BLaER1 treated with 17β-estradiol and CSF1 and Interleukin-3, amounts not matched to agents 10 nM and 100 nM (cell line): ENCODE measurements around the gene PTPN9.
"Not testable (repeated sequence)": the region's sequence is repeated elsewhere in the genome, so short reads cannot be mapped to it uniquely, and the experiment has no call there.

ENCODE experiments used
- H3K27ac ChIP-seq, 11 experiments: shearing (Covaris generic); formaldehyde crosslinking; 2 replicates each; pipeline ENCODE4 v1.8.1; 2022
- H3K27me3 ChIP-seq, 11 experiments: shearing (Covaris generic); formaldehyde crosslinking; 2 replicates each; pipeline ENCODE4 v1.8.1; 2022
- H3K36me3 ChIP-seq, 11 experiments: shearing (Covaris generic); formaldehyde crosslinking; 2 replicates each; pipeline ENCODE4 v1.8.1; 2022
- H3K4me1 ChIP-seq, 10 experiments: shearing (Covaris generic); formaldehyde crosslinking; 2 replicates each; pipeline ENCODE4 v1.8.1; 2022
- H3K4me2 ChIP-seq, 11 experiments: shearing (Covaris generic); formaldehyde crosslinking; 2 replicates each; pipeline ENCODE4 v1.8.1; 2022
- H3K4me3 ChIP-seq, 10 experiments: shearing (Covaris generic); formaldehyde crosslinking; 2 replicates each; pipeline ENCODE4 v1.8.1; 2022
- H3K9ac ChIP-seq, 11 experiments: shearing (Covaris generic); formaldehyde crosslinking; 2 replicates each; pipeline ENCODE4 v1.8.1; 2022
- H3K9me3 ChIP-seq, 11 experiments: shearing (Covaris generic); formaldehyde crosslinking; replicated peaks in 1 of 11; 2 replicates each; pipeline ENCODE4 v1.8.1; 2022
- H4K20me1 ChIP-seq, 11 experiments: shearing (Covaris generic); formaldehyde crosslinking; 2 replicates each; pipeline ENCODE4 v1.8.1; 2022
- Cebpa-rat ChIP-seq, 11 experiments: shearing (Covaris generic); IDR thresholded peaks; 2 replicates each; pipeline ENCODE4 v1.8.1; 2022

The PTPN9 gene

GRCh38 chr15:75591655-75592364 lies 12.7 kb upstream of the PTPN9 start:
- Histone ChIP-seq H3K27ac (no peak overlapping the region), H3K4me3 (no peak overlapping the region), H3K4me1 (no peaks in the 10 kb centered on the region), H3K27me3 (no peaks in the 10 kb centered on the region), H3K36me3 (peaks cover 50 to 96% (median 88%) of the 10 kb centered on the region in 11 experiments), H3K9me3 (no peaks in the 10 kb centered on the region), H3K9ac (no peak overlapping the region), H3K4me2 (no peak overlapping the region), H4K20me1 (peaks cover 0 to 21% (median 6%) of the 10 kb centered on the region in 11 experiments; a peak in 9 of 22 replicates)
- no peak for TF ChIP-seq Cebpa-rat (IDR thresholded peaks at IDR 0.05)

DNA sequence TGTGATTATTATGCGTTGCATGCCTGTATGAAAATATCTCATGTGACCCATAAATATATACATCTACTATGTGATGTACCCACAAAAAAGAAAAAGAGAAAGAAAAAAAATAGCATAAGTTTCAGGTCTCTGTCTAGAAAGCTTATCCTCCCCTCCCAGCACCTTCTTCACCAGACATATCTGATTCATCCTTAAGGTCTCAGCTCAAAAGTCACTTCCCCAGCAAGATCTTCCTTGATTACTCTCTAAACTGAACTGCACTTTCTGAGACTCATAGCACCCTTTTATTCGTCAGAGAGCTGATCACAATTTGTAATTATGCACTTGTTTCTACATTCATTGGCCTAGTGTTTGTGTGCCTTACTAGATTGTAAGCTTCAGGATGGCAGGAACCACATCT lies 11.1 kb upstream of the PTPN9 start:
- Histone ChIP-seq H3K4me2 (no peak overlapping the region), H3K9me3 (no peaks in the 10 kb centered on the region), H3K4me3 (no peak overlapping the region), H3K27me3 (no peaks in the 10 kb centered on the region), H3K36me3 (peaks cover 35 to 95% (median 82%) of the 10 kb centered on the region in 11 experiments), H3K4me1 (no peaks in the 10 kb centered on the region), H3K9ac (no peak overlapping the region), H4K20me1 (peaks cover 0 to 12% (median 6%) of the 10 kb centered on the region in 11 experiments; a peak in 8 of 22 replicates), H3K27ac (no peak overlapping the region)
- no peak for TF ChIP-seq Cebpa-rat (IDR thresholded peaks at IDR 0.05)

DNA sequence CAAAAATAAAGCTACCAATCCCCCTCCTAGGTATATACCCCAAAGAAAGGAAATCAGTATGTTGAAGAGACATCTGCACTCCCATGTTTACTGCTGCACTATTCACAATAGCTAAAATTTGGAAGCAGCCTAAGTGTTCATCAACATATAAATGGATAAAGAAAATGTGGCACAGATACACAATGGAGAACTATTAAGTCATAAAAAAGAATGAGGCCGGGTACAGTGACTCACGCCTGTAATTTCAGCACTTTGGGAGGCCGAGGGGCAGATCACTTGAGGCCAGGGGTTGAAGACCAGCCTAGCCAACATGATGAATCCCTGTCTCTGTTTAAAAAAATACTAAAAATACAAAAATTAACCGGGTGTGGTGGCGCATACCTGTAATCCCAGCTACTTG lies 10.0 kb upstream of the PTPN9 start:
- H3K36me3 ChIP-seq = peaks cover 24 to 95% (median 72%) of the 10 kb centered on the region in 11 experiments
- peaks cover 0 to 6% (median 0%) of the 10 kb centered on the region in 10 experiments; a peak in 3 of 20 replicates for H3K4me1 ChIP-seq

GRCh38 chr15:75586422-75586821 lies 7.3 kb upstream of the PTPN9 start:
- not testable (repeated sequence) for H3K9ac ChIP-seq, H3K4me1 ChIP-seq, H3K4me3 ChIP-seq, H3K27ac ChIP-seq, H3K27me3 ChIP-seq, H3K9me3 ChIP-seq, H3K4me2 ChIP-seq
- Histone ChIP-seq H4K20me1 (peaks cover 0 to 12% (median 4%) of the 10 kb centered on the region in 11 experiments; a peak in 6 of 22 replicates), H3K36me3 (peaks cover 9 to 75% (median 50%) of the 10 kb centered on the region in 11 experiments)

More for the DNA sequence above, 10.0 kb upstream of the PTPN9 start:
- no peak overlapping the region for H3K9ac ChIP-seq
- no peak for TF ChIP-seq Cebpa-rat (IDR thresholded peaks at IDR 0.05)
- H3K27ac ChIP-seq = no peak overlapping the region
- no peaks in the 10 kb centered on the region for H3K9me3 ChIP-seq
- H4K20me1 ChIP-seq = peaks cover 0 to 10% (median 6%) of the 10 kb centered on the region in 11 experiments; a peak in 8 of 22 replicates
- H3K27me3 ChIP-seq = no peaks in the 10 kb centered on the region
- no peak overlapping the region for H3K4me3 ChIP-seq
- H3K4me2 ChIP-seq = no peak overlapping the region

DNA sequence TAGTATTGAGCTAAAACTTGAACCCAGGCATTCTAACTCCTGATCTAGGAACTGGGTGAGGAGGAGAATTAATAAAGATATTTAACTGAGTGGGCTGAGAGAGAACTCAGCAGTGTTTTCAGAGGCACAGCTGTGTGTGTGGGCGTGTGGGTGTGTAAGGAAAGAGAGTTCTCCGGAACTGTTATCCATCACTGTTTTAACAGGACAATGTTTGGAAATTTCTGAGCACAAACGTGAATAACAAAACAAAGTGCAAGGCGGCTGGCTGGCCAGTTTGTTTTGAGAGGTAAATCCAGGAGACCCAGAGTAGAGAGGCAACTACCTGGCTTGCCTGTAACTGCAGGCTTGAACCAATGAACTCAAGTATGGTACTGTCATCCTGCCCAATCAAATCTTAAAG lies 5.0 kb upstream of the PTPN9 start:
- Histone ChIP-seq H3K4me3 (no peak overlapping the region), H3K4me2 (peak overlapping the region in 1 of 11 experiments; percentile 15; a peak in 1 of 22 replicates), H3K9ac (0 out of 22 replicates have a peak overlapping the region, but pooled peaks of 1 of the 11 experiments have one; percentile 24), H3K9me3 (no peaks in the 10 kb centered on the region), H3K27ac (no peak overlapping the region), H3K27me3 (no peaks in the 10 kb centered on the region), H4K20me1 (peaks cover 0 to 17% (median 0%) of the 10 kb centered on the region in 11 experiments; a peak in 4 of 22 replicates), H3K4me1 (peaks cover 7 to 19% (median 9%) of the 10 kb centered on the region in 10 experiments), H3K36me3 (peaks cover 5 to 52% (median 29%) of the 10 kb centered on the region in 11 experiments; a peak in 20 of 22 replicates)
- no peak for TF ChIP-seq Cebpa-rat (IDR thresholded peaks at IDR 0.05)

- Histone ChIP-seq H3K36me3 (peaks cover 5 to 50% (median 27%) of the 10 kb centered on the region in 11 experiments; a peak in 19 of 22 replicates), H3K27ac (no peak overlapping the region), H3K27me3 (no peaks in the 10 kb centered on the region), H3K9me3 (no peaks in the 10 kb centered on the region), H4K20me1 (peaks cover 0 to 17% (median 0%) of the 10 kb centered on the region in 11 experiments; a peak in 4 of 22 replicates), H3K4me2 (peak overlapping the region in 1 of 11 experiments; percentile 15; a peak in 1 of 22 replicates), H3K9ac (0 out of 22 replicates have a peak overlapping the region, but pooled peaks of 1 of the 11 experiments have one; percentile 24), H3K4me3 (no peak overlapping the region), H3K4me1 (peaks cover 7 to 19% (median 9%) of the 10 kb centered on the region in 10 experiments)
- TF ChIP-seq Cebpa-rat (IDR thresholded peaks at IDR 0.05) = no peak
These were observed 4.6 kb upstream of the PTPN9 start for GRCh38 chr15:75583701-75584100.

- H3K27me3 ChIP-seq, H3K9me3 ChIP-seq, H3K9ac ChIP-seq, H3K4me3 ChIP-seq, H3K4me2 ChIP-seq, H3K27ac ChIP-seq: not testable (repeated sequence)
- Histone ChIP-seq H3K4me1 (peaks cover 7 to 19% (median 9%) of the 10 kb centered on the region in 10 experiments), H4K20me1 (peaks cover 0 to 18% (median 2%) of the 10 kb centered on the region in 11 experiments; a peak in 8 of 22 replicates), H3K36me3 (peaks cover 3 to 44% (median 21%) of the 10 kb centered on the region in 11 experiments; a peak in 19 of 22 replicates)
These were observed 3.8 kb upstream of the PTPN9 start for GRCh38 chr15:75582943-75583342.

DNA sequence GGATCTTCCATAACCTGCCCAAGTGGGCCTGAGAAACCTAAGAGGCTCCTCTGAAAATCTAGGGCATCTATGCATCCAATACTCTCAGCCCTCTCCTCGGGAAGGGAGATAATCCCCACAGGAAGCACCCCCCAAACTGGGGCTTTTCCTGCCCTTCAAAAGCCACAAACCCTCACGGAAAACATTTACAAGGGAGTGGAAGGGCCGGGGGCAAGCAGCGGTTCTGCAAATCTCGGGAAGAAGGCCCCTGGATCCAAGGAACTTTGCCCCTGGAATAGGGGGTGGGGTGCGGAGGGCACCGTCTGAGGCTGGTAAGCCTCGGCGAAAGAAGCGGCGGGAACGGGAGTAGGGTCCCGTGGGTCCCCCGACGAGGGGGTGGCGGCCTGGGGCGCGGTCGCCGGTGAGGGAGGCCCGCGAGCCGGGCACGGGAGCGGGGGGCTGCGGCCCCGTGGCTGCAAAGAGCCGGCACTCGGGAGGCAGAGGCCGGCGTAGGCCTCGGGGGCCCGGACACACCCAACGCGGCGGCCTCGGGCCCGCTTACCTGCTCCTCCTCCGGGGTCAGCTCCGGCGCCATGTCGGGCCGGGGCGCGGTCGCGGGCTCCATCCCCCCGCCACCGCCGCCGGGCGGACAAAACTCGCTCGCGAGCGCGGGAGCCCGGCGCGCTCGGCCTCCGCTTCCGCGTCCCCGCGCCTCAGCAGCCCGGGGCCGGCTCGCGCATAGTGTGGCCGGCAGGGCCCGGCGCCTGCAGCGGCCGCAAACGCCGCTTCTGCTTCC lies 755 bp downstream of the PTPN9 start:
- peaks cover 31 to 57% (median 41%) of the 10 kb centered on the region in 11 experiments; a peak in 21 of 22 replicates for H4K20me1 ChIP-seq
- H3K9ac ChIP-seq = peak overlapping the region; percentile 96 to 99 (median 97)
- no peaks in the 10 kb centered on the region for H3K27me3 ChIP-seq
- peaks cover 27 to 46% (median 39%) of the 10 kb centered on the region in 10 experiments for H3K4me1 ChIP-seq
- no peaks in the 10 kb centered on the region for H3K9me3 ChIP-seq
- H3K36me3 ChIP-seq = peaks cover 0 to 25% (median 16%) of the 10 kb centered on the region in 11 experiments; a peak in 14 of 22 replicates
- TF ChIP-seq Cebpa-rat (IDR thresholded peaks at IDR 0.05) = no peak
- peak overlapping the region; percentile 93 to 98 (median 97) for H3K27ac ChIP-seq
- peak overlapping the region; percentile 75 to 95 (median 87) for H3K4me2 ChIP-seq
- peak overlapping the region; percentile 76 to 100 (median 98) for H3K4me3 ChIP-seq
